Uterus (tissue), 4 donors: Measurements from ENCODE around the gene LASP1. TPM values are rescaled to one million over a fixed set of nuclear protein-coding genes. Genes with fewer than 3 reads are reported as not detected.
A peak's percentile ranks its signal among the peaks of the same experiment; 100 is the strongest.

Experiments used
- DNase-seq, 2 donors: peaks; one replicate each; pipeline ENCODE4 v3.0.0-alpha.2; 2019 to 2020
- H3K27ac ChIP-seq, 2 donors: fragments of 200-600 bp; sonication (generic); 1 replicate in 1 of 2; 2 replicates in 1 of 2; pipeline ENCODE4 v1.5.1; 2016 to 2018
- H3K27me3 ChIP-seq, 2 donors: fragments of 200-600 bp; sonication (generic); one replicate each; pipeline ENCODE4 v1.5.1; 2018 to 2019; ENCODE audit warnings: control low read depth in 1 of 2
- H3K36me3 ChIP-seq, 2 donors: fragments of 200-600 bp; sonication (generic); one replicate each; pipeline ENCODE4 v1.5.1; 2019; ENCODE audit warnings: control low read depth in 1 of 2
- H3K4me1 ChIP-seq, 2 donors: fragments of 200-600 bp; sonication (generic); one replicate each; pipeline ENCODE4 v1.5.1; 2018 to 2019; ENCODE audit warnings: control low read depth in 1 of 2
- H3K4me3 ChIP-seq, 2 donors: fragments of 200-600 bp; sonication (generic); 1 replicate in 1 of 2; 2 replicates in 1 of 2; pipeline ENCODE4 v1.5.1; 2018 to 2019; ENCODE audit warnings: mild to moderate bottlenecking in 1 of 2
- H3K9me3 ChIP-seq, 2 donors: fragments of 200-600 bp; sonication (generic); one replicate each; pipeline ENCODE4 v1.5.1; 2019; ENCODE audit warnings: control low read depth in 1 of 2
- POLR2A ChIP-seq, 2 donors: fragments of 450-650 bp; IDR thresholded peaks; one replicate each; pipeline ENCODE4 v1.6.1; 2016; ENCODE audit warnings: antibody characterized with exemption in 2 of 2, mild to moderate bottlenecking in 1 of 2, moderate library complexity in 1 of 2
- intact Hi-C: fragments of 100-400 bp; cut with DNase I; formaldehyde crosslinking; loops from one replicate; pipeline ENCODE4 v1.15.1; 2023; ENCODE audit warnings: low total_unique reads
- total RNA-seq, 4 donors: library from RNA; depleted of rRNA in 3 of 4; stranded (reverse); fragments of >200 nt in 3 of 4; gene quantifications; one replicate each; pipeline versions ENCODE4 v1.1.0 to v1.2.4, GENCODE V29; 2014 to 2023
- TF ChIP-seq, protein P1 (sequence below), 4 experiments: fragments of 200-600 bp in 2 of 4; fragments of 450-650 bp in 2 of 4; sonication (generic) in 2 of 4; IDR thresholded peaks; one replicate each; pipeline ENCODE4 v1.5.1; 2016 to 2019; ENCODE audit warnings: antibody characterized with exemption in 4 of 4, mild to moderate bottlenecking in 2 of 4, moderate library complexity in 1 of 4
- donor health status: DM: yes; HTN: yes; CAD: no.

LASP1 gene
- total RNA-seq, 4 donors from 2014 or later: 21.2 to 119 (median 58.2) TPM

DNA sequence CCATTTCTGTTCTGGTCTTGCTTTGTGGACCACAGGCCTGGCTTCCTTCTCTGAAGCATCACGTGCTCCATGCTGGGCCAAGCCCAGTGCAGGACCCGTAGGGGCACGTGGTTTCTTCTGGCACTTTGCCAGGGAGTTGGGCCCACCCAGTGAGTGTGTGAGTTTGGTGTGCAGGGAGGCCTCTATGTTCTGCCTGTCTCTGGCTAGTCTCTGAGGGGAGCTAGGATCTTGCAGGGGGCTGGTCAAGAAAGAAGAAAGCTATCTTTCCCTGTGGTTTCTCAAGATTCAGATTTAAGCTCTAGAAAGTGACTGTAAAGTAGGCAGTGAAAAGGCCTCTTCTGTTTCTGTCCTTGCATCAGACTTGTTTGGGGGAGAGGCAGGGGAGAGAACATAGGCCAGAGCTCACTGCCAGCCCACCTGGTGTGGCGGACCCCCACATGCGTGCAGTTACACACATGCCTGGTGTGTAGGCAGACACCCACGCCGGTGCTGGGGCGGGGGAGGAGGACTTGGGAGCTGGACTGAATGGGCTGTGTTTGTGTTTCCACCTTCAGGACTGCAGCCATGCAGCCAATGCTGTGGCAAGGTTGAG lies 11.8 kb downstream of the LASP1 start:
- TF ChIP-seq, protein P1, sequence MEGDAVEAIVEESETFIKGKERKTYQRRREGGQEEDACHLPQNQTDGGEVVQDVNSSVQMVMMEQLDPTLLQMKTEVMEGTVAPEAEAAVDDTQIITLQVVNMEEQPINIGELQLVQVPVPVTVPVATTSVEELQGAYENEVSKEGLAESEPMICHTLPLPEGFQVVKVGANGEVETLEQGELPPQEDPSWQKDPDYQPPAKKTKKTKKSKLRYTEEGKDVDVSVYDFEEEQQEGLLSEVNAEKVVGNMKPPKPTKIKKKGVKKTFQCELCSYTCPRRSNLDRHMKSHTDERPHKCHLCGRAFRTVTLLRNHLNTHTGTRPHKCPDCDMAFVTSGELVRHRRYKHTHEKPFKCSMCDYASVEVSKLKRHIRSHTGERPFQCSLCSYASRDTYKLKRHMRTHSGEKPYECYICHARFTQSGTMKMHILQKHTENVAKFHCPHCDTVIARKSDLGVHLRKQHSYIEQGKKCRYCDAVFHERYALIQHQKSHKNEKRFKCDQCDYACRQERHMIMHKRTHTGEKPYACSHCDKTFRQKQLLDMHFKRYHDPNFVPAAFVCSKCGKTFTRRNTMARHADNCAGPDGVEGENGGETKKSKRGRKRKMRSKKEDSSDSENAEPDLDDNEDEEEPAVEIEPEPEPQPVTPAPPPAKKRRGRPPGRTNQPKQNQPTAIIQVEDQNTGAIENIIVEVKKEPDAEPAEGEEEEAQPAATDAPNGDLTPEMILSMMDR (IDR thresholded peaks at IDR 0.05): no peak
- TF ChIP-seq POLR2A (IDR thresholded peaks at IDR 0.05): no peak
- intact Hi-C loops: no loop called here
- Histone ChIP-seq H3K4me3 (no peak overlapping the region), H3K27ac (peak overlapping the region; percentile 65 to 75), H3K9me3 (no peaks in the 10 kb centered on the region), H3K4me1 (peaks cover 33 to 40% of the 10 kb centered on the region in 2 donors), H3K36me3 (no peaks in the 10 kb centered on the region), H3K27me3 (no peaks in the 10 kb centered on the region)
- DNase-seq: peak; percentile 74 to 85

DNA sequence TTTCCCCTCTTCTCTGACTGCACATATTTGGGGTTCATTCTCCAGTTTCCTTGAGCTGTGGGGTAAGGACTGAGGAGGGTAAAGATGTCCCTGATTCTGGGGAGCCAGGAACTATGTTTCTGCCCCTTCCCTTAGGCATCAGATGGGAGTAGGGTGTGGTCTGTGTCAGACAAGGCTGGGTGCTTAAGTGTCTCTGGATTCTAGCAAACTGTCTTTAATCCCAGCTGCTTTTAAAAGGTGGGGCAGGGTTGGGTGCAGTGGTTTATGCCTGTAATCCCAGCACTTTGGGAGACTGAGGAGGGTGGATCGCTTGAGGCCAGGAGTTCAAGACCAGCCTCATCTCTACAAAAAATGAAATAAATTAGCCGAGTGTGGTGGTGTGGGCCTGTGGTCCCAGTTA lies 13.0 kb downstream of the LASP1 start:
- Histone ChIP-seq H3K9me3 (no peaks in the 10 kb centered on the region), H3K4me1 (peaks cover 35 to 40% of the 10 kb centered on the region in 2 donors), H3K27ac (peak overlapping the region; percentile 65 to 75), H3K27me3 (no peaks in the 10 kb centered on the region), H3K4me3 (no peak overlapping the region), H3K36me3 (no peaks in the 10 kb centered on the region)
- no peak for TF ChIP-seq POLR2A (IDR thresholded peaks at IDR 0.05)
- TF ChIP-seq, protein P1 (IDR thresholded peaks at IDR 0.05): no peak
- no peak for DNase-seq
- intact Hi-C loops: no loop called here

DNA sequence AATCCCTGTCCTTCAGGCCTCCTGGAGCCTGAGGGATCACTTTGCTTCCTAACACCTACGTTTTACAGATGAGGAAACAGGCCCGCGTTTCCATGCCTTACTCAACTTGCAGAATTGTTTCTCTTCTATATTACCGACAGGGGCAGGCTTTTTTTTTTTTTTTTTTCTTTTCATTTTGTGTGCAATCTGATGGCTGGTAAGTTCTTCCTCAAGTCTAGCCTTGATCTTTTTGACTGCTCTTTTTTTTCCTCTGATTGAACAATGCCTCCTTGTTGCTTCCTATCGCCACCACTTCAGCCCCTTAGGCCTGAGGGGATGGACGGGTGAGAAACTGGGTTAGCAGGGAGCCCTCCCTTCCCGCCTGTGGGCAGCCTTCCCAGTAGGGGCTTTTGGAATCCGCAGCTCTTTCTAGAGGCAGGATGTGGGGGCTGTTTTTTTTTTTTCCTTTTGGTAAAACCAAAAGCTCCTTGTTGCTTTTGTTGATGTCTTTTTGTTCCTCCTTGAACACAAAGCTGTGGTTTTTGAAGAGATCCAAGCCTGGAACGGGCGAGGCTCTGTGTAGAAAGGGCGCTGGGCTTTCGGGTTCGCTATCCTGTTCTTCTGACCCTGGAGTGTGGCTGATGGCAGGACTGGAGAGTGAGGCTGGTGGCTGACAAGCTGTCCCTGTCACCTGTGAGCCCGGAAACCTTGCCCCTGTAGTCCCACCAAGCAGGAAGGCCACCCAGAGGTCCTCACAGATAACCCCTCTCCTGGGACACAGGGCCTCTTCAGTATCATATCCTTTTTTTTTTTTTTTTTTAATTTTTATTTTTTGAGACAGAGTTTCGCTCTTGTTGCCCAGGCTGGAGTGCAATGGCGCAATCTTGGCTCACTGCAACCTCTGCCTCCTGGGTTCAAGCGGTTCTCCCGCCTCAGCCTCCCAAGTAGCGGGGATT lies 14.0 kb downstream of the LASP1 start:
- Histone ChIP-seq H3K9me3 (no peaks in the 10 kb centered on the region), H3K27ac (peak overlapping the region; percentile 65 to 75), H3K27me3 (no peaks in the 10 kb centered on the region), H3K4me1 (peaks cover 35 to 40% of the 10 kb centered on the region in 2 donors), H3K4me3 (no peak overlapping the region), H3K36me3 (no peaks in the 10 kb centered on the region)
- TF ChIP-seq, protein P1 (IDR thresholded peaks at IDR 0.05): no peak
- TF ChIP-seq POLR2A (IDR thresholded peaks at IDR 0.05): no peak
- intact Hi-C loops: no loop called here
- DNase-seq: no peak

DNA sequence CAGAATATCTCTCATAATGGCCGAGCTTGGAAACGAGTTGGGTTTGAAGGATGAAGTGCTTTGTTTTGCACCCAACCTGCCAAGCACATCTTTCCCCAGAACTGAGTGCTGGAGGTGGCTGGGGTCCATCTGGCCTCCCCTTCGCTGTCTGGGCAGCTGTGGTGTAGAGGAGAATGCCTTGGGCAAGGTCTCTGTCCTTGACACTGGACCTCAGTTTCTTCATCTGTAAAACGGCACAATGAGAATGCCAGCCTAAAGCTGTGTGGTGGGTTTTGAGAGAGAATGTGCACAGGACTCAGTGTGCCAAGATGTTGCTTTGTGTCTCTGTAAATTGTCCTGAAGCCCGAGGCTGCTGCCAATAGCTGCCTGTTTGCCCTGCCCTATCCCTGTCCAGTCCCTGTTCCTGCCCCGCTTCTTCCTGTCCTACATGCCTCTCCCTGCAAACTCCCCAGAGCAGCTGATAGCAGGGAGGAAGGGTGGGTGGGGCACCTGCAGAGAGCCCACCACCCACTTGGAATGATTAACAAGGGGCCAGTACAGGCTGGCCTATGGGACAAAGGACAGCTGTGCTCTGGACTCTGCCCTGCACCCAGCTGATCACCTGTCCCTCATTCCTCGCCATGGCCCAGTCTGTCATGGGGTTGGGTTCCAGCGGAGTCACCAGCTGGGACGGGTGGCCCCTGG lies 15.3 kb downstream of the LASP1 start:
- TF ChIP-seq, protein P1 (IDR thresholded peaks at IDR 0.05): no peak
- TF ChIP-seq POLR2A (IDR thresholded peaks at IDR 0.05): no peak
- Histone ChIP-seq H3K4me3 (no peak overlapping the region), H3K4me1 (peaks cover 26 to 37% of the 10 kb centered on the region in 2 donors), H3K9me3 (no peaks in the 10 kb centered on the region), H3K27ac (peak overlapping the region in 1 of 2 donors; percentile 29), H3K36me3 (no peaks in the 10 kb centered on the region), H3K27me3 (no peaks in the 10 kb centered on the region)
- intact Hi-C loops: no loop called here
- no peak for DNase-seq
